GM19099 (cell line): ENCODE results near the gene GRM4.

Experiments
- POLR2A ChIP-seq: IDR thresholded peaks from 3 replicates; pipeline ENCODE4 v1.6.1; 2011; ENCODE audit warnings: low read depth; ENCODE audit not compliant: insufficient read length; ENCODE audit errors: extremely low read depth

Gene GRM4

DNA sequence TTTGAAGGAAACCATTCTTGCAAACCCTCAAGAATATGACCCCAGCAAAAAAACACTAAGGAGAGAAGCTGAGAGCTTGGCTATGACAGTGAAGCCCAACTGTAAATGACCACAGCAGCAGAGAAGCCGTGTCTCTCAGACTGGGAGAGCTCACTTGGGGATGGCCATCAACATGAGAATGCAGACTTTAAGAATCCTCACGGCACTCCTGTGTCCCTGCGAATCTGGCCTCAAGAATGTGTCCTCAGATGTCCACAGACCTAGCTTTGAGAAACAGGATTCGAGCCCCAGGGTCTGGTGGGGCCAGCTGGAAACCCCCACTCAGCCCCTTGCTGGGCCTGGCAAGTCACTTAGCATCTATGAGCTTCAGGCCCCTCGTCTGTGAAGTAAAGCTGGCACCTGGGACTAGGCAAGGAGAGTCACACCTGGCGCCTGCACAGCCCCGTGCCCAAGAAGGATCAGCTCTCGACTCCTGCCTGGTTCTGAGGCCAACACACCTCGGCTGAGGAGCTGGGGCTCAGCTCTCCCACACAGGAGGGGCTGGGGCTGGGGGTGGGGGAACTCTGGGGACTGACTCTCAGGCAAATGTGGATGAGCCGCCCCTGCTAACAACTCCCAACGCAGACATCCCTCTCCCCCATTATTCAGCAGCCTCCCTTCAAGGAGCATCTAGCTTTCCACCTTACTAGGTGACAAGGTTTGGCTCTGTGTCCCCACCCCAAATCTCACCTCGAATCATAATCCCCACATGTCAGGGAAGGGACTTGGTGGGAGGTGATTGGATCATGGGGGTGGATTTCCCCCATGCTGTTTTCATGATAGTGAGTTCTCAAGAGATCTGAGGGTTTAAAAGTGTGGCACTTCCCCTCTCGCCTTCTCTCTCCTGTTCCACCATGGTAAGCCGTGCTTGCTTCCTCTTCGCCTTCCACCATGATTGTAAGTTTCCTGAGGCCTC, 97.7 kb downstream of the GRM4 start:
- TF ChIP-seq POLR2A = no peak

DNA sequence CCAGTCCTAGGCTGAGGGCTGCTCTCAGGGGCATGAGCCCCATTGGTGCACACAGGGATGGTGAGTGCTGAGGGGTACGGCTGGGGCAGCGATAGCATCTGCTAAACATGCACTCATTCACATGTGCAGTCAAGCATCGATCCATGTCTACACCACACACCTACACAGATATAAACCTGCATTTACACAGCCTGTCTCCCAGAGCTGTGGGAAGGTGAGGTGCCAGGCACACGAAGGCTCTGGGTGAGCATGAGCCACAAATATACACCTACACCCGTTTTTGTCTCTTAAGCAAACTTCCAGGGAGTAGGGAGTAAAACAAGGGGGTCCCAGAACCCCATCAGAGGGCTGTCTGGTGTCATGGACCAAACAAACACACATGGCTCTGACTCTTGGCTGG, 99.3 kb downstream of the GRM4 start:
- no peak for TF ChIP-seq POLR2A

DNA sequence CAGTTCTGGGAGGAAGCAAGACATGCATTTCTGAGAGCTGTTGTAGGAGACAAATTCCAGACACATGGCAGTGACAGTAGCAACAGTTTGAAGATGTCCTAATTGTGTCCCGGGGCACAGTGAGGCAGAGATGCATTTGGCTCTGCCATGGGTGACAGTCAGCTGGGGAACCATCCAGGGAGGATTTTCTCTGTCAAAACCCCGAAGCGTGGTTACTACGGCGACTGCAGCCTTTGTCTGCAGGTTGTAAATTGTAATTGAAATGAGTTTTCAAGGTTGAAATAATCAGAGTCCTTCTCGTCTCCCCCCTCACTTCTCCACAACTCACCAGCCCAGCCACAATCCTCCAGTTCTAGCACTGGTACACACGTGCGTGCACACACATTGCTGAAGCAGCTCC, 100.1 kb downstream of the GRM4 start:
- no peak for TF ChIP-seq POLR2A

DNA sequence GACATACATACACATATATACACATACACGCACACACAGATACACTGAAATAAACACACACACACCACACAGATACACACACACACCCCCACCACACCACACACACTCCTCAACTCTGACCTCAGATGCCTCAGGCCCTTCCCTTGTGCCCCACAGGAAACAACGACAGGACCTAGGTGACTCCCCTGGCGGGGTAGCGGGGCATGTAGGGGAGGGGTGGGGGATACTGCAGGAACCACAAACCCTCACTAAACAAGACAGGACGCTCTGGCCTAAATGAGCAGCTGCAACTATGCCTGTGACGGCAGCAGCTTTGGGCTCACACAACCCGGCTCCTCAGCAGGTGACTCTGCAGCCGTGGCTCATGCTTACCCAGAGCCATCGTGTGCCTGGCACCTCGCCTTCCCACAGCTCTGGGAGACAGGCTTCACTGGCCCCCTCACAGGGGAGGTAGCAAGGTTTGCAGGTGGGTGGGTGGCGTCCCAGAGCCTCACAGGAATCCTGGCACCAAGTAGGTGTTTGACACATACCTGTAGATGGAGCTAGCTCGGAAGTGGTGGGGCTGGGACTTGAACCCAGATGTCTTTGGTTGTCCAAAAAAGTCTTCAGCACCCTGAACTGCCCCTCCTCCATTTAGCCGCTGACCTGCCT, 100.8 kb downstream of the GRM4 start:
- no peak for TF ChIP-seq POLR2A

DNA sequence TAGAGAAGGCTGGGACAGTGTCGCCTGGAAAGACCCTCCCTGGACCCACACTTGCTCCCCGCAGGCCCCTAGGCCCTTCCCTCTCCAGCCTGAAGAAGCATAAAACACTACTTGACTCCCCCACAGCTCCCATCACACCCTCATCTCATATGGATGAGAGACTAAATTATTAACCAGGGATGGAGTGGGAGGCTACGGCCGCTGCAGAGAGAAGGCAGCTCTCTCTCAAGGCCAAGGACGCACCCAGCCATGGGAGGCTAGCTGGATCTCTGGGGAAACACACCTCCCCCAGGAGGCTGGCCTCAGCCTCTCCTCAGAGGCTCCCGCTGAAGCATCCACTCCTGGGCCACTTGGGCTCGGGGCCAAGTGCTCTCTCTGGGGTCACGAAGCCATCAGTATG, 102.5 kb downstream of the GRM4 start:
- TF ChIP-seq POLR2A = no peak

DNA sequence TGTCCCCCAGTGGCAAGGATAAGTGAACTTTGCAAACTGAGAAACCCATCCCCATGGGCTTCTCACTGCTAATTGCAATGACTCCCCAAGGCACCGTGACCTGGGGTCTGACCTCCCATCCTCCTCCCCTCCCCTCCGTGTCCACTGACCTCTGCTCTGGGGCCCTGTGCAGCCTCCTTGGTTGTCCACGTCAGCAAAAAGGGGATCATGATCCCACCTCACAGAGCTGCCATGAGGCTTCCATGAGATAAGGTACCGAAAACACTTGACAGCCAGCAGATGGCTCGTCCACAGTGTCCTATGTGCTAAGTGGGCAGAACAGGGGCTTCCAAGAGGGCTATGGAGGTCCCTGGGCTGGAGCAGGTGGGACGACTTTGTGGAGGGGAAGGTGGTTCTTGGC, 104.5 kb downstream of the GRM4 start:
- TF ChIP-seq POLR2A = no peak

DNA sequence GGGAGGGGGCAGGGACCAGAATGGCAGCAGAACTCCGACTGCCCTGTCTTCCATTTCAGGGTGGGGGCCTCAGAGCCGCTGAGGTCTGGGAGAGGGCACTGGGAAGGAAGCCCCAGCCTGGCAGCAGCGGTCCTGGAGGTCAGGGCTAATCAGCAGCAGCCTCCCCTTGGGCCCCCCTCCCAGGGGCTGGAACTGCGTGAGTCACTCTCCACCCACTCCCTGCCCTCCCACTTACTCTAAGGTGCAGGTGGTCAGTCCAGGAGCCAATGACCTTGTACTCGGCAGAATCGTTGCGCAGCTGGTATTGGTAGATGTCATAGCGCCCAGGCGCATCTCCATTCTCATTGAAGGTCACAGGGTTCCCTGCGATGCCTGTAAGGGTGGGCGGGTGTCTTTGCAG, 105.9 kb downstream of the GRM4 start:
- no peak for TF ChIP-seq POLR2A

DNA sequence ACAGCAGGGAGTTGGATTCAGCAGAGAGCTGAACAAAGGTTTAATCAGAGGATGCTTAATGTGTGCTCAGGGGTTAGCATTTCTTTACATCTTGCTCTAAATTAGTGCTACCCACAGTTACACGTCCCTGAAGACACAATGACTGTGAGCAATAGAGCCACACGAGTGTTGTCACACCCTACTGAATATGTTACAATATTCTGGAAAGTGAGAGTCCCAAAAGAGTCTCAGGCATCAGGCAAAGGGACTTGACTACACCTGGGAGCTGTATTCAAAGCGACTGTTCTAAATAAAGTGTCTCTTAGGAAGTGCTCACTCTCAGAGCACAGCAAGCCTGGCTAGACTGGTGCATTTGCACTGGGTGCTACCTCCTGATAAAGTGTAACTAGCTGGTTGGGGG, 108.7 kb downstream of the GRM4 start:
- TF ChIP-seq POLR2A = no peak

DNA sequence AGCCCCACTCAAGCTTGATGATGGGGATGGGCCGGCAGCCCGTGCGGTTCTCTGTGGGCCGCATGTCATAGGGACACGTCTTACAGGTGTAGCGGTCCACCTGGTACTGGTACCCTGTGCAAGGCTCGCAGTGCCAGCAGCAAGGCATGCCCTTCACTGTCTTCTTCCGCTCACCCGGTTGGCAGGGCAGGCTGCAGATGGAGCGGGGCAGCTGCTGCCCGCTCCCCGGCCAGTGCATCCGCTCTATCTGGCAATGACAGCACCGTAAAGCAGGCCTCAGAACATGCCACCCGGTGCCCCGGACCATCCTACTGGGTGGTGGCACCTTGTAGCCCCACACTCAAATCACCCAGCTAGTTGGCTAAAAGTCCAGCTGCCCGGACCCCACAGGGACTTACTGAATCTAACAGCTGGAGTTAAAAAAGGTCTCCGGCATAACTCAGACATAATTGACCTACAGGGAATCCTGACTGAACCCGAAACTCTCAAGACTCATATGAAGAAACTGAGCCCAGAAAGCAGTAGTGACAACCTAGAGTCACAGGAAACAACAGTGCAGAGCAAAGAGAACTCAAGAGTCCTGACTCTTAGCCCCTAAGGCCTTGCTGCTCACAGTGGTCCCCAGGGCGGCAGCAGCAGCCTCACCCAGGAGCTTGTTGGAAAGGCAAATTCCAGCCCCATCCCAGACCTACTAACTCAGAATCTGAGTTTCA, 109.4 kb downstream of the GRM4 start:
- no peak for TF ChIP-seq POLR2A

DNA sequence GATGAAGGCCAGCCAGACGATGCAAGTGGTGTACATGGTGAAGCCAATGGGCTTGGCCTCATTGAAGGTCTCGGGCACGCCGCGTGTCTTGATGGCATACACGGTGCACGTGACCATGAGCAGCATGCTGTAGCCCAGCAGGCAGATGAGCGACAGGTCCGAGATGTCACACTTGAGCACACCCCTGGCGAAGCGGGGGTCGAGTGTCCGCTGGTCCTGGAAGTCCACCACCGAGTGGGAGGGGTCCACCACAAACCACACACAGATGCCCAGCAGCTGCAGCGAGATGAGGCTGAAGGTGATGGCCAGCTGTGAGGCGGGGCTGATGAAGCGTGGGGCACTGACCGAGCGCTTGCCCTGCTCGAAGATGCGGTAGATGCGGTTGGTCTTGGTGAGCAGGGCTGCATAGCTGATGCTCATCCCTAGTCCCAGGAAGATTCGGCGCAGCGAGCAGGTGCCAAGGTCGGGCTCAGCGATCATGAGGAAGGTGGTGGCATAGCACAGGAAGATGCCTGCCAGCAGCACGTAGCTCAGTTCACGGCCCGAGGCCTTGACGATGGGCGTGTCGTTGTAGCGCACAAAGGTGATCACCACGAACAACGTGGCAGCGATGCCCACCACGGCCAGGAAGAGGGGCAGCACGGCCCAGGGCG, 110.1 kb downstream of the GRM4 start:
- no peak for TF ChIP-seq POLR2A

DNA sequence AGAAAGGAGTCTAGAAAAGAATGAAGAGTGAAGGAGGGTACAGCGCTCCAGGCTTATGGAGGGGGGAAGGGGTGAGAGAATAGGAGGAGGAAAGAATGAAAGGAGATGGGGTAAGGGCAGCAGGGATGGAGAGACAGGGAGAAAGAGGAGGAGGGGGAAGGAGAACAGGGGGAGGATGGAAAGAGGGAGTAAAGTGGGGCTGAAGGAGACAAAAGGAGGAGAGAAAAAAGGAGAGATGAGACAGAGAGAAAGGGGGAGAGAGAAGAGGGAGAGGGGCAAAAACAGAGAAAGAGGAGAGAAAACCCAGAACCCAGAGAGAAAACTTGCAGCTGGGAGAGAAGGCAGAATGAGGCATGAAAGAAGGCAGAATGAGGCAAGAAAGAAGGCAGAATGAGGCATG, 110.7 kb downstream of the GRM4 start:
- no peak for TF ChIP-seq POLR2A

DNA sequence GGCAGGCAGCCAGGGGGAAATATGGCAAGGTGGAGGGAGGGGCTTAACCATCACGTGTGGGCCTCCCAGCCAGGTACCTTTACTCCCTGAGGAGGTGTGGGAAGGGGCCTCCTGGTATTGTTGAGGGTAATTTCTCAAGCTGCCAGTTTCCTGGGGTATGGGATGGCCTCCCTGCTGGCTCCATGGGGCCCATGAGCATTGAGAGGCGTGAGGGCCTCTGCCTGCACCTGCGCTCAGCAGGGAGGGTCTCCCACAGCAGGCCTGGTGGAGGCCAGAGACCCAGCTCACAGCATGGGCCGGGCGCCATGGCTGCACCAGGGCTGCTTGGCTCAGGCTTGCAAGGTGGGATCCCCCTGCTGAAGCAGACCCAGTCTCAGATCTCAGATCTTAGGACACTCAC, 113.0 kb downstream of the GRM4 start:
- TF ChIP-seq POLR2A = no peak

DNA sequence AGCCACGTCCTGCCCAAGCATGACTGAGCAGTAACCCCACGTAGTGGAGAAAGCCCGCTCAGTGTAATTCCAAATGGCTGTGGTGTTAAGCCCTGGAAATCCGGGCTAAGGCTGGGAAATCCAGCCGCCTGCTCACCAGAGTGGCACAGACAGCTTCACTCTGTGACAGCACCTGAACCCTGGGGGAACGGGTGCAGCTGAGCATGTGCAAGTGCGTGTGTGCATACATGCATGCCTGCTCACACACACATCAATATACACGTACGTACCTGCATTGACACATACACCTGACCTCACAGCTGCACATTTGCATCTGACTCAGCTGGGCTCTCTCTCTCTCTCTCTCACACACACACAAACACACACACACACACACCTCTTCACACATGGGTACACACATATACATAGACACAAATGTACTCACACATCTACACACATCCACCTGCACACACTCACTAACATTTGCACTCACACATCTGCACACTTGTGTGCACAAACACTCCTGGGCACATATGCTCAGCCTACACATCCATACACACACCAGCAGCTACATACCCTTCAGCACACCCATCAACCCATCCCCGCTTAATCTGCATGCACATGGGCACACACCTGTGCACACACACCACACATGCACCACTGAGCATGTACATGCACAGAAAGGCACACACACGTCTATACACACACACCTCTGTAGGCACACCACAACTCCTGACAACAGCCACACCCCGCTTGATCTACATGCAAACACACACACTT, 114.1 kb downstream of the GRM4 start:
- no peak for TF ChIP-seq POLR2A

DNA sequence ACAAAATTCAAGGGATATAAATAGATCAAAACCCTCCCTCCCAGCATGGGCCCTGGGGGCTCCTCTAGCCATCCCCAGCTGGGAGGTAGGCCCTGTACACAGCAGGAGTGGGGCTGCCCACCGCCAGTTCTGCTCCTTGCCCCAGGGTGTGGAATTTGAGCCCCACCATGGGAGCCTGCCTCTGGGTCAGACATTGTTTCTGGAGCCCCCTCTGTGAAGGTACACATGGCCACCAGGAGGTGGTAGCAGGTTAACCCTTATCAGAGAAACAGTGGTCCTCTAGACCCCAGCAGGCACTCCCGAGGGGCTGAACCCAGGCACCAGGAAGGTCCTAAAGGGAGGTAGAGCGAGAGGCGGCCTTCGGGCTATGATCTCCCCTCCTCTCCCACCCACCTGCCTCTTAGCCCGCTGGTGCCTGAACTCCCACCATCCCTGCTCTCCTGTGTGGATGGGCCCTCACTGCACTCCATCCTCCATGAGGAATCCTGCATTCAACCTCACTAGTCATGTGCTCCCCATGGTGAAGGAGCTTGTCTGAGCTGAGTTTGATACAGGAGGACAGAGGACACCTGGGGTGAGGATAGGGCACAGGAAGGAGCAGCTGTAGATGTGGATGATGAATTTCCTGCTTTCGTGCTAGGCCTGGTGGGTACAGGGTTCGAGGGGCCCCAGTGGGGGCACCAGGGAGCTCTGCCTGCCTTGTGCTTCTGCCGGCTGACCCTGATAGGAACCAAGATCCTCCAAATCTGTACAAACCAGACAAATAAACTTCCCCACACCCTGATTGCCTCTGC, 114.9 kb downstream of the GRM4 start:
- no peak for TF ChIP-seq POLR2A
